ENCODE measurements around the gene BCL3. TPM values are rescaled to one million over a fixed set of nuclear protein-coding genes. Genes with fewer than 3 reads are reported as not detected.

Gene BCL3
- total RNA-seq, 1 experiment from 2014 or later = 2.2 TPM

DNA sequence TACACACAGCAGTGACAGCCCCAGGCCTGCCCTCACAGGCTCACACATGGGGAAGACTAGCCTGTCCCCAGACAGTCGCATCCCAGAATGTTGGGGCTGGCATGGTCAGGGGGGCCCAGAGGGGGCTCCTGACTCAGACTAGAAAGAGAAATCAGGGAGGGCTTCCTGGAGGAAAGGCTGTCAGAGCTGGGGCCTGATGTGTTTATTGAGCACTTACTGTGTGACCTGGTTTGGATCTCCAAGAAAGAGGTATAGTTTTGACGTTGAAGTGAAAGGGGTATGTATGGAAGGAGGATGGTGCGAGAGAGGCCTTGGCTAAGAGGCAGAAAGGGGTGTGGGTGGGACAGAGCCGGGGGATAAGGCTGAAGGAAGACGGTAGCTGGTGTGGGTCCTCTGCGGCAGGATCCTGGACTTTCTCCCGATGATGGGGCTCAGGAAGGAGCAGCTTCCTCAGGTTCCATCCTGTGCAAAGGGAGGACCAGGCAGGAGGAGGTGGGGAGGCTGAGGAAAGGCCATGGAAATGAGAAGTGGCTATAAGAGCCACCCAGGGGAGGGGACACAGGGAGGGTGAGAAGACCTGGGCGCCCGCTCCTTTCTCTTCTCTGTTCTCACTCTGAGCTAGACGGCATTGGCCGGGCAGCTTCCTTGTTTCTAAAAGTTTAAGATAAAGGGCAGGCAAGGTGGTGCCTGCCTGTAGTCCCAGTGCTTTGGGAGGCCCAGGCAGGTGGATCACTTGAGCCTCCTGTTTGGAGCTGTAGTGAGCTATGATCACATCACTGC is 16.1 kb upstream of the BCL3 start:
- Histone ChIP-seq H3K4me2 (ENCODE audit: insufficient read depth, insufficient read length, low read length) (no peak overlapping the region), H4K5ac (ENCODE audit: insufficient read length, low read depth, low read length) (no peak overlapping the region), H2BK12ac (ENCODE audit: insufficient read length, low read depth, low read length) (no peak overlapping the region), H4K91ac (ENCODE audit: insufficient read length, low read depth, low read length) (no peak overlapping the region), H3K18ac (ENCODE audit: insufficient read length, low read depth, low read length) (no peak overlapping the region), H3K9me3 (ENCODE audit: control insufficient read depth, low read depth, low read length) (no peaks in the 10 kb centered on the region), H3K9ac (ENCODE audit: extremely low read depth, insufficient read length, low read length) (no peak overlapping the region), H3K79me2 (ENCODE audit: insufficient read depth, low read length) (no peaks in the 10 kb centered on the region), H3K14ac (ENCODE audit: insufficient read depth, low read length) (no peak overlapping the region), H4K8ac (replicated peaks; ENCODE audit: insufficient read length, low read depth, low read length) (no peak overlapping the region), H2AFZ (ENCODE audit: low read length) (no peak overlapping the region), H3K56ac (ENCODE audit: insufficient read length, low read depth, low read length) (no peak overlapping the region), H3K4ac (ENCODE audit: low read depth, low read length) (no peak overlapping the region), H3K27ac (ENCODE audit: insufficient read length, low read depth, low read length) (no peak overlapping the region), H2BK15ac (ENCODE audit: low read depth, low read length) (no peak overlapping the region), H4K20me1 (ENCODE audit: control insufficient read depth, insufficient read depth, insufficient read length) (no peaks in the 10 kb centered on the region), H3T11ph (ENCODE audit: low read length) (no peak overlapping the region), H3K23me2 (ENCODE audit: insufficient read length, low read depth, low read length, poor library complexity, severe bottlenecking) (no peaks in the 10 kb centered on the region), H3K4me1 (ENCODE audit: insufficient read depth, low read length) (no peaks in the 10 kb centered on the region; the same call in 1 of the 2 replicates), H2AK5ac (ENCODE audit: insufficient read length, low read length) (no peak overlapping the region), H2BK120ac (ENCODE audit: low read depth, low read length, poor library complexity, severe bottlenecking) (no peak overlapping the region), H2BK20ac (ENCODE audit: low read depth, low read length, poor library complexity, severe bottlenecking) (no peak overlapping the region), H3K79me1 (ENCODE audit: insufficient read depth, low read depth, low read length, poor library complexity, severe bottlenecking) (no peaks in the 10 kb centered on the region), H2BK5ac (ENCODE audit: insufficient read length, low read length) (no peak overlapping the region), H3K27me3 (ENCODE audit: insufficient read depth, low read length) (no peaks in the 10 kb centered on the region), H3K23ac (ENCODE audit: insufficient read length, low read depth, low read length) (no peak overlapping the region)
- TF ChIP-seq, protein P1, sequence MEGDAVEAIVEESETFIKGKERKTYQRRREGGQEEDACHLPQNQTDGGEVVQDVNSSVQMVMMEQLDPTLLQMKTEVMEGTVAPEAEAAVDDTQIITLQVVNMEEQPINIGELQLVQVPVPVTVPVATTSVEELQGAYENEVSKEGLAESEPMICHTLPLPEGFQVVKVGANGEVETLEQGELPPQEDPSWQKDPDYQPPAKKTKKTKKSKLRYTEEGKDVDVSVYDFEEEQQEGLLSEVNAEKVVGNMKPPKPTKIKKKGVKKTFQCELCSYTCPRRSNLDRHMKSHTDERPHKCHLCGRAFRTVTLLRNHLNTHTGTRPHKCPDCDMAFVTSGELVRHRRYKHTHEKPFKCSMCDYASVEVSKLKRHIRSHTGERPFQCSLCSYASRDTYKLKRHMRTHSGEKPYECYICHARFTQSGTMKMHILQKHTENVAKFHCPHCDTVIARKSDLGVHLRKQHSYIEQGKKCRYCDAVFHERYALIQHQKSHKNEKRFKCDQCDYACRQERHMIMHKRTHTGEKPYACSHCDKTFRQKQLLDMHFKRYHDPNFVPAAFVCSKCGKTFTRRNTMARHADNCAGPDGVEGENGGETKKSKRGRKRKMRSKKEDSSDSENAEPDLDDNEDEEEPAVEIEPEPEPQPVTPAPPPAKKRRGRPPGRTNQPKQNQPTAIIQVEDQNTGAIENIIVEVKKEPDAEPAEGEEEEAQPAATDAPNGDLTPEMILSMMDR (conservative IDR thresholded peaks at IDR 0.05) = no peak
- H3K4me1 Mint-ChIP-seq = peaks cover 3% of the 10 kb centered on the region in 2 experiments; a peak in 3 of 4 replicates
- no peak overlapping the region for H3K4me3 Mint-ChIP-seq
- H3K9me3 Mint-ChIP-seq = peaks cover 0 to 3% of the 10 kb centered on the region in 2 experiments; a peak in 1 of 5 replicates
- H3K27me3 Mint-ChIP-seq (ENCODE audit: low read depth) = peaks cover 21% of the 10 kb centered on the region
- no peak overlapping the region for H3K27ac Mint-ChIP-seq
- H3K36me3 Mint-ChIP-seq (ENCODE audit: insufficient read depth in 1 of 3, low read depth in 3 of 3) = no peaks in the 10 kb centered on the region
- no CpG with 5 or more reads among the region's 11 CpGs for WGBS (ENCODE audit: extremely low coverage, insufficient read length, low lambda C conversion rate)
- no peak for DNase-seq

Measured in H9 (cell line).